Measurements from ENCODE around the gene CA12. TPM values are rescaled to one million over a fixed set of nuclear protein-coding genes. Genes with fewer than 3 reads are reported as not detected.

The CA12 gene
- total and polyA plus RNA-seq, 9 of the 15 experiments (the other 6 are each of a cell fraction or from before 2014, with no cell fraction given) = 0.01 to 0.78 (median 0.15) TPM; not detected in 1

Other genes starting within 250 kb of the CA12 start
- 75.1 and 85.7 TPM in 2 replicates for gene RPS27L, start 224.4 kb downstream of the CA12 start, total RNA-seq (2014; rRNA removed)
- gene RPS27L, start 224.4 kb downstream of the CA12 start, total RNA-seq (2014; rRNA removed; fragmentation: Illumina TruSeq; extraction: Trizol) = 128 and 148 TPM in 2 replicates
- gene RPS27L, start 224.4 kb downstream of the CA12 start, total RNA-seq (2015; rRNA removed; fragmentation: Illumina TruSeq; extraction: Trizol) = 92.6 and 105 TPM in 2 replicates
- 94.4 and 115 TPM in 2 replicates for gene RPS27L, start 224.4 kb downstream of the CA12 start, total RNA-seq (2021)
- gene RPS27L, start 224.4 kb downstream of the CA12 start, polyA plus RNA-seq (2011; rRNA removed) = 117 and 155 TPM in 2 replicates
- gene RPS27L, start 224.4 kb downstream of the CA12 start, polyA plus RNA-seq (2014; fragmentation: Illumina TruSeq; extraction: Trizol) = 72.2 and 79.3 TPM in 2 replicates
- gene RPS27L, start 224.4 kb downstream of the CA12 start, polyA plus RNA-seq (2014; fragmentation: Nextera tagmentation; extraction: Ambion mirVana) = 100 to 1,000 TPM; 328 to 382 TPM
- 115 and 116 TPM in 2 replicates for gene RPS27L, start 224.4 kb downstream of the CA12 start, polyA plus RNA-seq (2014; rRNA removed)
- 23.6 and 24.6 TPM in 2 replicates for gene RAB8B, start 192.2 kb downstream of the CA12 start, total RNA-seq (2014; rRNA removed)
- gene RAB8B, start 192.2 kb downstream of the CA12 start, total RNA-seq (2014; rRNA removed; fragmentation: Illumina TruSeq; extraction: Trizol) = 28.9 and 33.9 TPM in 2 replicates
- gene RAB8B, start 192.2 kb downstream of the CA12 start, total RNA-seq (2015; rRNA removed; fragmentation: Illumina TruSeq; extraction: Trizol) = 30.8 and 32.1 TPM in 2 replicates
- 24.2 and 27.3 TPM in 2 replicates for gene RAB8B, start 192.2 kb downstream of the CA12 start, total RNA-seq (2021)
- 13.2 and 21.5 TPM in 2 replicates for gene RAB8B, start 192.2 kb downstream of the CA12 start, polyA plus RNA-seq (2011; rRNA removed)
- 20.5 and 30.0 TPM in 2 replicates for gene RAB8B, start 192.2 kb downstream of the CA12 start, polyA plus RNA-seq (2014; fragmentation: Illumina TruSeq; extraction: Trizol)
- 10 to 100 TPM in 1 of 2 experiments, 1 to 10 TPM in 1; 7.8 to 12.1 TPM for gene RAB8B, start 192.2 kb downstream of the CA12 start, polyA plus RNA-seq (2014; fragmentation: Nextera tagmentation; extraction: Ambion mirVana)
- 17.4 and 17.6 TPM in 2 replicates for gene RAB8B, start 192.2 kb downstream of the CA12 start, polyA plus RNA-seq (2014; rRNA removed)
- 4.9 and 5.1 TPM in 2 replicates for gene APH1B, start 104.2 kb downstream of the CA12 start, total RNA-seq (2014; rRNA removed)
- gene APH1B, start 104.2 kb downstream of the CA12 start, total RNA-seq (2014; rRNA removed; fragmentation: Illumina TruSeq; extraction: Trizol) = 9.0 and 9.1 TPM in 2 replicates
- 8.9 and 9.6 TPM in 2 replicates for gene APH1B, start 104.2 kb downstream of the CA12 start, total RNA-seq (2015; rRNA removed; fragmentation: Illumina TruSeq; extraction: Trizol)
- 9.7 and 10.6 TPM in 2 replicates for gene APH1B, start 104.2 kb downstream of the CA12 start, total RNA-seq (2021)
- gene APH1B, start 104.2 kb downstream of the CA12 start, polyA plus RNA-seq (2011; rRNA removed) = 4.8 and 7.0 TPM in 2 replicates
- 6.1 and 6.9 TPM in 2 replicates for gene APH1B, start 104.2 kb downstream of the CA12 start, polyA plus RNA-seq (2014; fragmentation: Illumina TruSeq; extraction: Trizol)
- 1 to 10 TPM; 7.0 to 8.7 TPM for gene APH1B, start 104.2 kb downstream of the CA12 start, polyA plus RNA-seq (2014; fragmentation: Nextera tagmentation; extraction: Ambion mirVana)
- 6.8 and 7.3 TPM in 2 replicates for gene APH1B, start 104.2 kb downstream of the CA12 start, polyA plus RNA-seq (2014; rRNA removed)
- 21.7 and 31.2 TPM in 2 replicates for gene USP3, start 122.7 kb upstream of the CA12 start, total RNA-seq (2014; rRNA removed)
- gene USP3, start 122.7 kb upstream of the CA12 start, total RNA-seq (2014; rRNA removed; fragmentation: Illumina TruSeq; extraction: Trizol) = 49.7 and 50.3 TPM in 2 replicates
- gene USP3, start 122.7 kb upstream of the CA12 start, total RNA-seq (2015; rRNA removed; fragmentation: Illumina TruSeq; extraction: Trizol) = 44.6 and 46.1 TPM in 2 replicates
- gene USP3, start 122.7 kb upstream of the CA12 start, total RNA-seq (2021) = 48.8 and 54.3 TPM in 2 replicates
- gene USP3, start 122.7 kb upstream of the CA12 start, polyA plus RNA-seq (2011; rRNA removed) = 17.3 and 23.1 TPM in 2 replicates
- 38.7 and 42.8 TPM in 2 replicates for gene USP3, start 122.7 kb upstream of the CA12 start, polyA plus RNA-seq (2014; fragmentation: Illumina TruSeq; extraction: Trizol)
- gene USP3, start 122.7 kb upstream of the CA12 start, polyA plus RNA-seq (2014; fragmentation: Nextera tagmentation; extraction: Ambion mirVana) = 10 to 100 TPM; 24.3 to 34.8 TPM
- 19.5 and 21.2 TPM in 2 replicates for gene USP3, start 122.7 kb upstream of the CA12 start, polyA plus RNA-seq (2014; rRNA removed)
- gene FBXL22, start 215.5 kb upstream of the CA12 start, total RNA-seq (2014; rRNA removed) = not detected in 2 replicates
- gene FBXL22, start 215.5 kb upstream of the CA12 start, total RNA-seq (2014; rRNA removed; fragmentation: Illumina TruSeq; extraction: Trizol) = not detected in 2 replicates
- not detected in 2 replicates for gene FBXL22, start 215.5 kb upstream of the CA12 start, total RNA-seq (2015; rRNA removed; fragmentation: Illumina TruSeq; extraction: Trizol)
- not detected in 2 replicates for gene FBXL22, start 215.5 kb upstream of the CA12 start, total RNA-seq (2021)
- gene FBXL22, start 215.5 kb upstream of the CA12 start, polyA plus RNA-seq (2011; rRNA removed) = not detected in 2 replicates
- not detected in 2 replicates for gene FBXL22, start 215.5 kb upstream of the CA12 start, polyA plus RNA-seq (2014; fragmentation: Illumina TruSeq; extraction: Trizol)
- gene FBXL22, start 215.5 kb upstream of the CA12 start, polyA plus RNA-seq (2014; fragmentation: Nextera tagmentation; extraction: Ambion mirVana) = not detected
- gene FBXL22, start 215.5 kb upstream of the CA12 start, polyA plus RNA-seq (2014; rRNA removed) = not detected in 2 replicates